ENCODE results near the gene OR1S2.

DNA sequence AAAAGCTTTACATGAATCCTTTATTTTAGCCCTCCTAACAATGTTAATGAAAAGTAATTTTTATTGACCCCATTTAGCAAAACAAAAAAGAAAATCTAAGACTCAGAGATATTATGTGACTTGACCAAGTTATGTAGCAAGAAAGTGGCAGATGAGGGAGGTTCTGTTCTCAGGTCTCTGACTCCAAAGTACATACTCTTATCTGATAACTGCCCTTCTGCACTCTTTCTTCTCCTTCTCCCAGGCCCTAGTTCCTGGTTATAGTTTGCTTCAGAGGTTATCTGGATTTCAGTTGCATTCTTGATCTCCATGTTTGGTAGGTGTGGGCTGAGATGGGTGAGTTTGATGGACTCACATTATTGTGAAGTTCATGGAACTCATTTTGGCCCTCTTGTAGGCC lies 10.6 kb downstream of the OR1S2 start:
- TF ChIP-seq SRSF3 (IDR thresholded peaks at IDR 0.05; ENCODE audit: insufficient read depth, low read length), result no peak
- no peak for TF ChIP-seq NFYB (IDR thresholded peaks at IDR 0.05; ENCODE audit: extremely low read depth, insufficient read length)
- no peak for TF ChIP-seq ZBTB26 (CRISPR knock-in tag; IDR thresholded peaks at IDR 0.05)
- TF ChIP-seq ARHGAP35 (IDR thresholded peaks at IDR 0.05; ENCODE audit: partially characterized antibody), result no peak
- TF ChIP-seq USF2 (CRISPR knock-in tag; IDR thresholded peaks at IDR 0.05), result no peak
- no peak for TF ChIP-seq CHD2 (IDR thresholded peaks at IDR 0.05; ENCODE audit: low read depth, low read length)
- TF ChIP-seq, protein P1, sequence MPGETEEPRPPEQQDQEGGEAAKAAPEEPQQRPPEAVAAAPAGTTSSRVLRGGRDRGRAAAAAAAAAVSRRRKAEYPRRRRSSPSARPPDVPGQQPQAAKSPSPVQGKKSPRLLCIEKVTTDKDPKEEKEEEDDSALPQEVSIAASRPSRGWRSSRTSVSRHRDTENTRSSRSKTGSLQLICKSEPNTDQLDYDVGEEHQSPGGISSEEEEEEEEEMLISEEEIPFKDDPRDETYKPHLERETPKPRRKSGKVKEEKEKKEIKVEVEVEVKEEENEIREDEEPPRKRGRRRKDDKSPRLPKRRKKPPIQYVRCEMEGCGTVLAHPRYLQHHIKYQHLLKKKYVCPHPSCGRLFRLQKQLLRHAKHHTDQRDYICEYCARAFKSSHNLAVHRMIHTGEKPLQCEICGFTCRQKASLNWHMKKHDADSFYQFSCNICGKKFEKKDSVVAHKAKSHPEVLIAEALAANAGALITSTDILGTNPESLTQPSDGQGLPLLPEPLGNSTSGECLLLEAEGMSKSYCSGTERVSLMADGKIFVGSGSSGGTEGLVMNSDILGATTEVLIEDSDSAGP (CRISPR knock-in tag; IDR thresholded peaks at IDR 0.05), result no peak
- no peak for TF ChIP-seq STAT6 (CRISPR knock-in tag; IDR thresholded peaks at IDR 0.05)
- TF ChIP-seq POLR2AphosphoS5 (IDR thresholded peaks at IDR 0.05; ENCODE audit: control insufficient read depth, insufficient read depth, low read depth, low read length), result no peak
